OCI-LY3 (cell line): ENCODE data around the gene KRTAP3-2.

Source experiments
- EZH2phosphoT487 ChIP-seq: fragments of 200-600 bp; shearing (Covaris generic); IDR thresholded peaks from 2 replicates; pipeline ENCODE4 v1.6.1; 2018; ENCODE audit warnings: antibody characterized with exemption, mixed run types, low read depth
- TF ChIP-seq, protein P1 (sequence below): fragments of 200-600, 300-600 bp; sonication (generic); IDR thresholded peaks from 2 replicates; pipeline ENCODE4 v1.5.1; 2014; ENCODE audit warnings: antibody characterized with exemption, low read length, low read depth

DNA sequence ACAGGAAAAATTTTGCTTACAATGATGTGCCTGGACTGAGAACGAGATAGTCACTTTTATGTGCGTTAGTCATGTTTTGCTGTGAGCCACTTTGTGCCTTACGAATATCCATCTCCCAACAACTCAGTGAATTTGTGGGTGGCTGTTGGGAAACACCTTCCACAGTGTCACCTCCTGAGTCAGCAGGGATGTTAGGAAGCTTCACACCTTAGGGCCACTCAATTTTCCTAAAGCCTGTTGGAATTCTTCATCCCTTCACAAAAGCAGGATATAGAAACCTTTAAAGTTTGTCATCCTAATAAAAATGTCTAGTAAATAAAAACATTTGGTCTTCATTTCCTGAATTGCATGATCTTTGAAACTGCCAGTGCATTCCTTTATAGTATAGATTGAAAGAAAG, 13.5 kb upstream of the KRTAP3-2 start:
- TF ChIP-seq EZH2phosphoT487 = no peak
- TF ChIP-seq, protein P1, sequence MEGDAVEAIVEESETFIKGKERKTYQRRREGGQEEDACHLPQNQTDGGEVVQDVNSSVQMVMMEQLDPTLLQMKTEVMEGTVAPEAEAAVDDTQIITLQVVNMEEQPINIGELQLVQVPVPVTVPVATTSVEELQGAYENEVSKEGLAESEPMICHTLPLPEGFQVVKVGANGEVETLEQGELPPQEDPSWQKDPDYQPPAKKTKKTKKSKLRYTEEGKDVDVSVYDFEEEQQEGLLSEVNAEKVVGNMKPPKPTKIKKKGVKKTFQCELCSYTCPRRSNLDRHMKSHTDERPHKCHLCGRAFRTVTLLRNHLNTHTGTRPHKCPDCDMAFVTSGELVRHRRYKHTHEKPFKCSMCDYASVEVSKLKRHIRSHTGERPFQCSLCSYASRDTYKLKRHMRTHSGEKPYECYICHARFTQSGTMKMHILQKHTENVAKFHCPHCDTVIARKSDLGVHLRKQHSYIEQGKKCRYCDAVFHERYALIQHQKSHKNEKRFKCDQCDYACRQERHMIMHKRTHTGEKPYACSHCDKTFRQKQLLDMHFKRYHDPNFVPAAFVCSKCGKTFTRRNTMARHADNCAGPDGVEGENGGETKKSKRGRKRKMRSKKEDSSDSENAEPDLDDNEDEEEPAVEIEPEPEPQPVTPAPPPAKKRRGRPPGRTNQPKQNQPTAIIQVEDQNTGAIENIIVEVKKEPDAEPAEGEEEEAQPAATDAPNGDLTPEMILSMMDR = no peak
